OCI-LY1 (cell line): ENCODE measurements around the gene BCKDHB.

Experiments
- CTCF ChIP-seq: fragments of 200-600 bp; sonication (generic), shearing (Covaris generic); IDR thresholded peaks from 2 replicates; pipeline ENCODE4 v1.5.1; 2017; ENCODE audit warnings: mild to moderate bottlenecking, antibody characterized with exemption, low read length, moderate library complexity, mixed read lengths
- EZH2 ChIP-seq: fragments of 200-600 bp; sonication (generic), shearing (Covaris generic); IDR thresholded peaks from 2 replicates; pipeline ENCODE4 v1.8.0; 2017; ENCODE audit warnings: borderline replicate concordance, mixed run types, mild to moderate bottlenecking, antibody characterized with exemption, low read length, moderate library complexity, mixed read lengths

- TF ChIP-seq EZH2 (no peak), CTCF (no peak)
Measured at GRCh38 chr6:80126657-80127345, 20.3 kb downstream of the BCKDHB start.
